Esophagus muscularis mucosa (tissue), 4 donors: ENCODE data around the gene OGA. TPM values are rescaled to one million over a fixed set of nuclear protein-coding genes. Genes with fewer than 3 reads are reported as not detected.

ENCODE experiments used
- DNase-seq: peaks from one replicate; pipeline ENCODE4 v3.0.0-alpha.2; 2017; ENCODE audit errors: extremely low spot score
- H3K27ac ChIP-seq, 4 donors: fragments of 200-600 bp; sonication (generic); replicated peaks in 1 of 4; 1 replicate in 3 of 4; 2 replicates in 1 of 4; pipeline ENCODE4 v1.5.1; 2016 to 2019; ENCODE audit warnings: mild to moderate bottlenecking in 1 of 4
- H3K27me3 ChIP-seq, 4 donors: fragments of 200-600 bp; sonication (generic); one replicate each; pipeline versions ENCODE4 v1.5.1 to v1.6.0; 2016 to 2019
- H3K36me3 ChIP-seq, 4 donors: fragments of 200-600 bp; sonication (generic); one replicate each; pipeline ENCODE4 v1.5.1; 2016 to 2019
- H3K4me1 ChIP-seq, 4 donors: fragments of 200-600 bp; sonication (generic); one replicate each; pipeline ENCODE4 v1.5.1; 2016 to 2019
- H3K4me3 ChIP-seq, 4 donors: fragments of 200-600 bp; sonication (generic); 1 replicate in 2 of 4; 2 replicates in 2 of 4; pipeline ENCODE4 v1.5.1; 2016 to 2019; ENCODE audit warnings: mild to moderate bottlenecking in 4 of 4, moderate library complexity in 1 of 4
- H3K9me3 ChIP-seq, 4 donors: fragments of 200-600 bp; sonication (generic); 1 replicate in 3 of 4; 2 replicates in 1 of 4; pipeline ENCODE4 v1.5.1; 2016 to 2019
- EP300 ChIP-seq: sonication (generic); formaldehyde crosslinking; IDR thresholded peaks from one replicate; pipeline ENCODE4 v1.6.1; 2017; ENCODE audit warnings: antibody characterized with exemption
- POLR2A ChIP-seq: fragments of 450-650 bp; IDR thresholded peaks from one replicate; pipeline ENCODE4 v1.6.1; 2017; ENCODE audit warnings: antibody characterized with exemption, moderate library complexity, mild to moderate bottlenecking, low read depth
- POLR2AphosphoS5 ChIP-seq, 2 donors: sonication (generic); formaldehyde crosslinking; IDR thresholded peaks; one replicate each; pipeline ENCODE4 v1.6.1; 2017; ENCODE audit warnings: antibody characterized with exemption in 2 of 2
- WGBS: methylation state at CpG from one replicate; pipeline ENCODE4 v1.1.5; 2018; 5-methylcytosine and 5-hydroxymethylcytosine counted together
- intact Hi-C: fragments of 100-400 bp; cut with DNase I; formaldehyde crosslinking; loops from one replicate; pipeline ENCODE4 v1.15.1; 2023
- total RNA-seq, 4 donors: library from RNA; depleted of rRNA; stranded (reverse); fragments of >200 nt; gene quantifications; one replicate each; pipeline versions ENCODE4 v1.1.0 to v1.2.1, GENCODE V29; 2016
- TF ChIP-seq, protein P1 (sequence below), 3 experiments: fragments of 200-600 bp in 2 of 3; fragments of 450-650 bp in 1 of 3; sonication (generic) in 2 of 3; IDR thresholded peaks; one replicate each; pipeline ENCODE4 v1.5.1; 2017 to 2019; ENCODE audit warnings: antibody characterized with exemption in 3 of 3, mild to moderate bottlenecking in 2 of 3, moderate library complexity in 1 of 3

The OGA gene
- total RNA-seq, 4 donors from 2014 or later: 85.4 to 131 (median 101) TPM

DNA sequence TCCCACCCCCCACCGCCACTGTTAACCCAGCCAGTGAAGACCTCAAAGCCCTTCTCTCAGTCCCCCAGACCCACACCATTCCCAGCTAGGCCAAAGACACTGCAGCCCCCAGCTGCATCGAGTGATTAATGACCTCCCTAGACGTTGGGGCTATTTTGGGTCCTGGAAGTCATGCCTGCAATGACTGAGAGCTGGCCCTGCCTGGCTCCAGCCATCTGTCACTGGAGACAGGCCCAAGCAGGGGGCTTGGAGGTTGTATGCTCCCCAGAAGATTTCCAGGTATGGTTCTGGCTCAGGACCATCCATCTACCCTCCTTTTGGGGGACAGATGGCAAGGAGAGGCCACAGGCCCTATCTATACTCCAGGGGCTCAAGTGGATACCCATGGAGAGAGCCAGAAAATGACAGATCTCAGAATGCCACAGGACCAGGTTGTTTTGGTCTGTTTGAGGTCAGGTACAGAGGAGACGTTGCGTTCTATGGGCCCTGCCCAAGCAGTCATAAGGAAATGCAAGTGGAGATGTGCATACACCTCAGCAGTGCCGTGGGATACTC is 20.2 kb upstream of the OGA start:
- Histone ChIP-seq H3K9me3 (no peaks in the 10 kb centered on the region), H3K27me3 (no peaks in the 10 kb centered on the region), H3K4me3 (no peak overlapping the region), H3K4me1 (peaks cover 31 to 47% (median 35%) of the 10 kb centered on the region in 4 donors), H3K36me3 (peaks cover 0 to 4% (median 0%) of the 10 kb centered on the region in 4 donors), H3K27ac (no peak overlapping the region)
- TF ChIP-seq, protein P1, sequence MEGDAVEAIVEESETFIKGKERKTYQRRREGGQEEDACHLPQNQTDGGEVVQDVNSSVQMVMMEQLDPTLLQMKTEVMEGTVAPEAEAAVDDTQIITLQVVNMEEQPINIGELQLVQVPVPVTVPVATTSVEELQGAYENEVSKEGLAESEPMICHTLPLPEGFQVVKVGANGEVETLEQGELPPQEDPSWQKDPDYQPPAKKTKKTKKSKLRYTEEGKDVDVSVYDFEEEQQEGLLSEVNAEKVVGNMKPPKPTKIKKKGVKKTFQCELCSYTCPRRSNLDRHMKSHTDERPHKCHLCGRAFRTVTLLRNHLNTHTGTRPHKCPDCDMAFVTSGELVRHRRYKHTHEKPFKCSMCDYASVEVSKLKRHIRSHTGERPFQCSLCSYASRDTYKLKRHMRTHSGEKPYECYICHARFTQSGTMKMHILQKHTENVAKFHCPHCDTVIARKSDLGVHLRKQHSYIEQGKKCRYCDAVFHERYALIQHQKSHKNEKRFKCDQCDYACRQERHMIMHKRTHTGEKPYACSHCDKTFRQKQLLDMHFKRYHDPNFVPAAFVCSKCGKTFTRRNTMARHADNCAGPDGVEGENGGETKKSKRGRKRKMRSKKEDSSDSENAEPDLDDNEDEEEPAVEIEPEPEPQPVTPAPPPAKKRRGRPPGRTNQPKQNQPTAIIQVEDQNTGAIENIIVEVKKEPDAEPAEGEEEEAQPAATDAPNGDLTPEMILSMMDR (IDR thresholded peaks at IDR 0.05): no peak
- no peak for TF ChIP-seq EP300
- TF ChIP-seq POLR2AphosphoS5 (IDR thresholded peaks at IDR 0.05): no peak
- no peak for TF ChIP-seq POLR2A
- intact Hi-C loops: no loop called here
- 69% methylated on average over 6 of the region's 6 CpGs for WGBS
- no peak for DNase-seq

- Histone ChIP-seq H3K9me3 (no peaks in the 10 kb centered on the region), H3K27me3 (no peaks in the 10 kb centered on the region), H3K4me1 (peaks cover 29 to 44% (median 33%) of the 10 kb centered on the region in 4 donors), H3K27ac (no peak overlapping the region), H3K36me3 (peaks cover 0 to 4% (median 0%) of the 10 kb centered on the region in 4 donors), H3K4me3 (no peak overlapping the region)
- 80% methylated on average over 2 of the region's 2 CpGs for WGBS
- intact Hi-C loops: no loop called here
- no peak for DNase-seq
- TF ChIP-seq EP300 (no peak), POLR2A (no peak), POLR2AphosphoS5 (IDR thresholded peaks at IDR 0.05) (no peak)
- TF ChIP-seq, protein P1 (IDR thresholded peaks at IDR 0.05): no peak
Measured at GRCh38 chr10:101837748-101838147, 19.5 kb upstream of the OGA start.

DNA sequence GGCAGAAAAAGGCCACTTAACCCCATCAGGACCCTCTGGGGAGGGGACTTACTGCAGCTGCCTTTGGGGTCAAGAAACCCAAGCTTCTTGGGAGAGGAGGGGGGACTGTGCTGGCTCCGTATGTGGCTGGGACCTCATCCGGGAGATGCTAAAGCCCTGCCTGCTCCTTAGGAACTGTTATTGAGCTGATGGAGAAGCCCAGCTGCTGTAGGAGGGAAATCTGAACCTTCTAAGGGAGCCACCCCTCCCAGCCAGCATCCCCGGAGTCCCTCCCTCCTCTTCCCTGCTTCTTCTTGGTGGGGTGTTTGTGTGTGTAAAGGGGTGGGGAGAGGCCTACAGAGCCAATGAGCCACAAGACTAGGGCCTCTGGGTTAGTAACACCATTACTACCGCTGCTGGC is 17.1 kb upstream of the OGA start:
- Histone ChIP-seq H3K36me3 (no peaks in the 10 kb centered on the region), H3K4me3 (no peak overlapping the region), H3K27ac (no peak overlapping the region), H3K9me3 (no peaks in the 10 kb centered on the region), H3K4me1 (peaks cover 22 to 39% (median 33%) of the 10 kb centered on the region in 4 donors), H3K27me3 (no peaks in the 10 kb centered on the region)
- DNase-seq: no peak
- TF ChIP-seq, protein P1 (IDR thresholded peaks at IDR 0.05): no peak
- TF ChIP-seq POLR2A: no peak
- no peak for TF ChIP-seq POLR2AphosphoS5 (IDR thresholded peaks at IDR 0.05)
- no peak for TF ChIP-seq EP300
- intact Hi-C loops: no loop called here
- 73% methylated on average over 4 of the region's 4 CpGs for WGBS

GRCh38 chr10:101834341-101834740 is 16.1 kb upstream of the OGA start:
- no peak for TF ChIP-seq POLR2AphosphoS5 (IDR thresholded peaks at IDR 0.05)
- no peak for TF ChIP-seq POLR2A
- no peak for TF ChIP-seq EP300
- TF ChIP-seq, protein P1 (IDR thresholded peaks at IDR 0.05): no peak
- H3K27me3 ChIP-seq: no peaks in the 10 kb centered on the region
- no peak for DNase-seq
- intact Hi-C loops: no loop called here
- peaks cover 22 to 39% (median 28%) of the 10 kb centered on the region in 4 donors for H3K4me1 ChIP-seq
- 65% methylated on average over 8 of the region's 8 CpGs for WGBS
- no peaks in the 10 kb centered on the region for H3K36me3 ChIP-seq
- H3K9me3 ChIP-seq: no peaks in the 10 kb centered on the region
- H3K27ac ChIP-seq: no peak overlapping the region
- H3K4me3 ChIP-seq: no peak overlapping the region

DNA sequence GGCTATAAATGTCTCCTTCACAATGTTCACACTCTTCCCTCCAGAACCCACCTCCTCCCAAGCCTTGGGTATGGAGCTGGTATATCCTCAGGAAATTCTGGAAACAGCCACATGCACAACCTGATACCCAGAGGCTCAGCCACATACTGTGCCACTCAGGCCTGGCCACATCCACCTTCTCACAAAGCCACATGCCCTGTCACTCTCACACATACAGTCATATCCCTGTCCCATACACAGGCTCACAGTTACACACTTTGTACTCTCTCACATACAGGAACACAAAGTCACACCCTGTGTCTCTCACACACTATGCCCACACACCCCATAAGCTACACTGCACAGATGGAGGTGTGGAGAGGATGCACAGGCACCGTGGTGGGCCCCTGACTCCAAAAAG is 15.2 kb upstream of the OGA start:
- Histone ChIP-seq H3K36me3 (peaks cover 0 to 2% (median 0%) of the 10 kb centered on the region in 4 donors), H3K4me1 (peaks cover 23 to 42% (median 29%) of the 10 kb centered on the region in 4 donors), H3K4me3 (no peak overlapping the region), H3K27me3 (no peaks in the 10 kb centered on the region), H3K9me3 (no peaks in the 10 kb centered on the region), H3K27ac (no peak overlapping the region)
- TF ChIP-seq POLR2AphosphoS5 (IDR thresholded peaks at IDR 0.05) (no peak), EP300 (no peak), POLR2A (no peak)
- TF ChIP-seq, protein P1 (IDR thresholded peaks at IDR 0.05): no peak
- intact Hi-C loops: no loop called here
- WGBS: 94% methylated on average over 1 of the region's 1 CpG
- DNase-seq: no peak
